ENCODE measurements around the gene TMEM164. TPM values are rescaled to one million over a fixed set of nuclear protein-coding genes. Genes with fewer than 3 reads are reported as not detected.

TMEM164 gene
- total RNA-seq, 3 donors from 2014 or later (not counting 1 experiment from before 2014, with no cell fraction given) = 18.9 to 80.6 (median 30.6) TPM

DNA sequence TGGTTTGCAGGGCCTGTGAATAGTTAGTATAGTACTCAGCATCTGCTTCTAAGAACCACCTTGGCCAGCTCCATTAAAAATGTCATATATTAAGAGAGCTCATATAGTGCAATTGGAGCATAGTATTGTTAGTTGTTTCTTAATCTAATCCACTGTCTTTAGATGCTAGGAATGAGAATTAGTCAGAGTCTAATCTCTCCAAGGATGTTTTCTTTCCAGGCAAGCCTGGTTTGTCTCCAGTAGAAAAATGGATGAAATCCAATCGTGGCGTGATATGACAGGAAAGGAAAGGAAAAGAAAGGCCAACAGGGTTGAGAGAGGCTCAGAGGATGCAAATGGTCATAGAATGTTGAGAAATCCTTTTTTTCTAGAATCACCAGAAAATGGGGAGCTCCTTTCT, 15.0 kb upstream of the TMEM164 start:
- Histone ChIP-seq H3K4me3 (ENCODE audit: low read length) (no peak overlapping the region), H3K9me3 (ENCODE audit: control insufficient read depth, insufficient read depth, low read length) (no peaks in the 10 kb centered on the region), H3K36me3 (ENCODE audit: control insufficient read depth, insufficient read depth, low read length) (no peaks in the 10 kb centered on the region), H3K4me1 (ENCODE audit: control insufficient read depth, insufficient read depth, low read length) (peaks cover 11% of the 10 kb centered on the region), H3K27ac (ENCODE audit: low read length) (no peak overlapping the region), H3K27me3 (ENCODE audit: control insufficient read depth, insufficient read depth, low read length) (no peaks in the 10 kb centered on the region)
- intact Hi-C loops (cut with micrococcal nuclease) = no loop called here
- Mint-ChIP-seq H3K4me3 (no peak overlapping the region), H3K27ac (no peak overlapping the region), H3K36me3 (no peaks in the 10 kb centered on the region), H3K9me3 (no peaks in the 10 kb centered on the region), H3K27me3 (ENCODE audit: low read depth in 2 of 2) (peaks cover 3% of the 10 kb centered on the region in 2 donors), H3K4me1 (peaks cover 8 to 10% of the 10 kb centered on the region in 2 donors)
- DNase-seq = no peak
- TF ChIP-seq, protein P1, sequence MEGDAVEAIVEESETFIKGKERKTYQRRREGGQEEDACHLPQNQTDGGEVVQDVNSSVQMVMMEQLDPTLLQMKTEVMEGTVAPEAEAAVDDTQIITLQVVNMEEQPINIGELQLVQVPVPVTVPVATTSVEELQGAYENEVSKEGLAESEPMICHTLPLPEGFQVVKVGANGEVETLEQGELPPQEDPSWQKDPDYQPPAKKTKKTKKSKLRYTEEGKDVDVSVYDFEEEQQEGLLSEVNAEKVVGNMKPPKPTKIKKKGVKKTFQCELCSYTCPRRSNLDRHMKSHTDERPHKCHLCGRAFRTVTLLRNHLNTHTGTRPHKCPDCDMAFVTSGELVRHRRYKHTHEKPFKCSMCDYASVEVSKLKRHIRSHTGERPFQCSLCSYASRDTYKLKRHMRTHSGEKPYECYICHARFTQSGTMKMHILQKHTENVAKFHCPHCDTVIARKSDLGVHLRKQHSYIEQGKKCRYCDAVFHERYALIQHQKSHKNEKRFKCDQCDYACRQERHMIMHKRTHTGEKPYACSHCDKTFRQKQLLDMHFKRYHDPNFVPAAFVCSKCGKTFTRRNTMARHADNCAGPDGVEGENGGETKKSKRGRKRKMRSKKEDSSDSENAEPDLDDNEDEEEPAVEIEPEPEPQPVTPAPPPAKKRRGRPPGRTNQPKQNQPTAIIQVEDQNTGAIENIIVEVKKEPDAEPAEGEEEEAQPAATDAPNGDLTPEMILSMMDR (IDR thresholded peaks at IDR 0.05) = no peak
- 100% methylated on average over 1 of the region's 2 CpGs for WGBS (ENCODE audit: insufficient coverage)
- ATAC-seq = no peak

DNA sequence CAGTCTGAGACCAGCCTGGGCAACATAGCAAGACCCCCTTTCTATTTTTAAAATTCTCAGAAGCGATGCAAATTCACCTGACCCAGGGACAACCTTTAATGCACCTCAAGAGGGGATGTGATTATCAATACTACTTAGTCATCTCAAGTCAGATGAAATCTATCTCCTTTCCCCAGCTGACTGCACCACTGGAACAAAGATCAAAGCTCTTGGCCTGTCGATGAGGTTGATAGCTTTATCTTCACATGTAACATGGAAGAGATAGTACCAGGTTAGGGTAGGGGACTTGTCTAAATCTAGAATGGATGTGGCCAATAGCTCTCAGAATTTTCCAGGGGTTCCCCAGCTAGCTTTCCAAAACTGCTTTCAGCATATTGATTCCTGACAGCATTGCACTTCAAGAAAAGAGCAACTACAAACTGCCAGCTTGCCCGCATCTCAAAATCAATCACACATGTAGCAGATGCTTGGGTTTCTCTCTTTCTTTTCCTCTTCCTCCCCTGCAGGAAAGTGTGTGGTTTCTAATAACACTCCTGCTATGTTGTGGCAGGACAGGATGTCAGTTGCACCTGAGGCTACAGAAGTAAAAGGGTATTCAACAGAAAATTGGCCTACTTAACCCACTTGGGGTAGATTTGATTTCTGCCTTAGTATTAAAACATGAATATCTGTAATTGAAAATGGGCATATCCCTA, 12.2 kb upstream of the TMEM164 start:
- H3K4me1 Mint-ChIP-seq = peaks cover 10% of the 10 kb centered on the region in 2 donors
- H3K4me1 ChIP-seq (ENCODE audit: control insufficient read depth, insufficient read depth, low read length) = peaks cover 11% of the 10 kb centered on the region
- TF ChIP-seq, protein P1 (IDR thresholded peaks at IDR 0.05) = no peak
- no peak overlapping the region for H3K27ac Mint-ChIP-seq
- no peaks in the 10 kb centered on the region for H3K9me3 ChIP-seq (ENCODE audit: control insufficient read depth, insufficient read depth, low read length)
- 40% methylated on average over 1 of the region's 3 CpGs for WGBS (ENCODE audit: insufficient coverage)
- H3K27me3 ChIP-seq (ENCODE audit: control insufficient read depth, insufficient read depth, low read length) = no peaks in the 10 kb centered on the region
- H3K36me3 Mint-ChIP-seq = no peaks in the 10 kb centered on the region
- no peak for ATAC-seq
- no peaks in the 10 kb centered on the region for H3K36me3 ChIP-seq (ENCODE audit: control insufficient read depth, insufficient read depth, low read length)
- intact Hi-C loops (cut with micrococcal nuclease) = no loop called here
- peak in 1 of 2 donors; percentile 9 for DNase-seq
- H3K4me3 Mint-ChIP-seq = peak overlapping the region; percentile 7
- no peak overlapping the region for H3K27ac ChIP-seq (ENCODE audit: low read length)
- H3K9me3 Mint-ChIP-seq = no peaks in the 10 kb centered on the region
- H3K27me3 Mint-ChIP-seq (ENCODE audit: low read depth in 2 of 2) = peaks cover 0 to 9% of the 10 kb centered on the region in 2 donors
- no peak overlapping the region for H3K4me3 ChIP-seq (ENCODE audit: low read length)

DNA sequence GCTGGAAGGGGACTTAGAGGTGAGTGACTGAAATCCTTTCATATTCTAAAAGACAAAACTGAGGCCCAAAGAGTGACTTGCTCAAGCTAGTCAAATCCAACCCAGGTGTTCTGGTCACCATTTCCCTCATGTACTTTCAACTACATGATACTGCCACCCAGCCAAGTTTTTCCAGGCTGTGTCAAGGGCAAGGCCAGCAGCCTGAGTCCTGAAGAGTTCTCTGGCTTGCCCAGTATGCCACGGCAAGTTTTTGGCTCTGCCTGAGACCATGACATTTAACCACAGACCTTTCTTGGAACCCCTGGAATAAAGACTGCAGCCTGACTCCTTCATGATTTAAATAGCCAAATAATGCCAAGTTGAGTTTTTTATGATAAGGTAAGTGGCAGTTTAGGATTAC, 10.7 kb upstream of the TMEM164 start:
- intact Hi-C loops (cut with micrococcal nuclease) = no loop called here
- no peaks in the 10 kb centered on the region for H3K36me3 Mint-ChIP-seq
- H3K27me3 ChIP-seq (ENCODE audit: control insufficient read depth, insufficient read depth, low read length) = no peaks in the 10 kb centered on the region
- peaks cover 10% of the 10 kb centered on the region in 2 donors for H3K4me1 Mint-ChIP-seq
- H3K27ac ChIP-seq (ENCODE audit: low read length) = no peak overlapping the region
- H3K4me3 ChIP-seq (ENCODE audit: low read length) = no peak overlapping the region
- no peak overlapping the region for H3K27ac Mint-ChIP-seq
- TF ChIP-seq, protein P1 (IDR thresholded peaks at IDR 0.05) = no peak
- no peaks in the 10 kb centered on the region for H3K9me3 ChIP-seq (ENCODE audit: control insufficient read depth, insufficient read depth, low read length)
- no peak overlapping the region for H3K4me3 Mint-ChIP-seq
- ATAC-seq (no peak), DNase-seq (no peak)
- H3K4me1 ChIP-seq (ENCODE audit: control insufficient read depth, insufficient read depth, low read length) = peaks cover 11% of the 10 kb centered on the region
- 86% methylated on average over 1 of the region's 1 CpG for WGBS (ENCODE audit: insufficient coverage)
- no peaks in the 10 kb centered on the region for H3K9me3 Mint-ChIP-seq
- no peaks in the 10 kb centered on the region for H3K36me3 ChIP-seq (ENCODE audit: control insufficient read depth, insufficient read depth, low read length)
- H3K27me3 Mint-ChIP-seq (ENCODE audit: low read depth in 2 of 2) = peaks cover 0 to 9% of the 10 kb centered on the region in 2 donors

DNA sequence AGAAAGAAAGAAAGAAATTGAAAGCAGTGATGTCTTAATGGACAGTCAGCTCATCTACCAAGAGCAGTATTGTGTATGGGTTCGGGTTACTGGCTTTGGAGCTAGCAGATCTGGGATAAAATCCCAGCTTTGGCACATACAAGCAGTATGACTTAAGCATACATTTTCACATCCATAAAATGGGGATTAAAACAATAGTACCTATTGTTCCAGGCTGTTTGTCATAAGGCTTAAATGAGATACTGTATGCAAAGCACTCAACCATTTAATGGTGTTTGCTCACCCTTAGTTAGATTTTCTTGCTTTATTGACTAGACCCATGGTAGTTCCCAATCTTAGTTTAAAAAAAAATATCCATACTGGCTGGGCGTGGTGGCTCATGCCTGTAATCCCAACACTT, 7.8 kb upstream of the TMEM164 start:
- Mint-ChIP-seq H3K36me3 (no peaks in the 10 kb centered on the region), H3K4me3 (no peak overlapping the region), H3K9me3 (no peaks in the 10 kb centered on the region), H3K27ac (no peak overlapping the region), H3K4me1 (peaks cover 10% of the 10 kb centered on the region in 2 donors), H3K27me3 (ENCODE audit: low read depth in 2 of 2) (peaks cover 0 to 9% of the 10 kb centered on the region in 2 donors)
- H3K9me3 ChIP-seq (ENCODE audit: control insufficient read depth, insufficient read depth, low read length) = no peaks in the 10 kb centered on the region
- no peaks in the 10 kb centered on the region for H3K27me3 ChIP-seq (ENCODE audit: control insufficient read depth, insufficient read depth, low read length)
- no peak overlapping the region for H3K4me3 ChIP-seq (ENCODE audit: low read length)
- DNase-seq = no peak
- no peak for ATAC-seq
- TF ChIP-seq, protein P1 (IDR thresholded peaks at IDR 0.05) = no peak
- WGBS (ENCODE audit: insufficient coverage) = 100% methylated on average over 2 of the region's 2 CpGs
- no peaks in the 10 kb centered on the region for H3K36me3 ChIP-seq (ENCODE audit: control insufficient read depth, insufficient read depth, low read length)
- intact Hi-C loops (cut with micrococcal nuclease) = no loop called here
- H3K27ac ChIP-seq (ENCODE audit: low read length) = no peak overlapping the region
- H3K4me1 ChIP-seq (ENCODE audit: control insufficient read depth, insufficient read depth, low read length) = peaks cover 8% of the 10 kb centered on the region
